Esophagus squamous epithelium (tissue), 5 donors: Measurements from ENCODE around the gene E2F2. TPM values are rescaled to one million over a fixed set of nuclear protein-coding genes. Genes with fewer than 3 reads are reported as not detected.

Source experiments
- DNase-seq: peaks from one replicate; lab custom pipeline; 2025; lab: John Stamatoyannopoulos, UW
- H3K27ac ChIP-seq, 4 donors: fragments of 200-600 bp; sonication (generic); one replicate each; pipeline ENCODE4 v1.5.1; 2016 to 2019; ENCODE audit warnings: mild to moderate bottlenecking in 1 of 4
- H3K27me3 ChIP-seq, 4 donors: fragments of 200-600 bp; sonication (generic); 1 replicate in 3 of 4; 2 replicates in 1 of 4; pipeline versions ENCODE4 v1.5.1 to v1.6.0; 2017 to 2021; ENCODE audit warnings: antibody characterized with exemption in 1 of 4
- H3K36me3 ChIP-seq, 3 donors: fragments of 200-600 bp; sonication (generic); one replicate each; pipeline ENCODE4 v1.5.1; 2016 to 2019
- H3K4me1 ChIP-seq, 3 donors: fragments of 200-600 bp; sonication (generic); one replicate each; pipeline ENCODE4 v1.5.1; 2017 to 2019
- H3K4me3 ChIP-seq, 4 donors: fragments of 200-600 bp; sonication (generic); 1 replicate in 3 of 4; 2 replicates in 1 of 4; pipeline ENCODE4 v1.5.1; 2016 to 2019; ENCODE audit warnings: mild to moderate bottlenecking in 2 of 4, moderate library complexity in 1 of 4
- H3K9me3 ChIP-seq, 3 donors: fragments of 200-600 bp; sonication (generic); one replicate each; pipeline ENCODE4 v1.5.1; 2016 to 2019
- POLR2A ChIP-seq, 4 donors: fragments of 450-650 bp; IDR thresholded peaks; one replicate each; pipeline ENCODE4 v1.6.1; 2017; ENCODE audit warnings: antibody characterized with exemption in 4 of 4, mild to moderate bottlenecking in 4 of 4, moderate library complexity in 3 of 4
- WGBS, 2 donors: methylation state at CpG; one replicate each; pipeline ENCODE4 v1.1.5; 2018; 5-methylcytosine and 5-hydroxymethylcytosine counted together
- intact Hi-C: fragments of 100-400 bp; cut with DNase I; formaldehyde crosslinking; loops from one replicate; pipeline ENCODE4 v1.15.0; 2022
- total RNA-seq, 4 donors: library from RNA; depleted of rRNA; stranded (reverse); fragments of >200 nt; gene quantifications; one replicate each; pipeline ENCODE4 v1.1.0, GENCODE V29; 2016
- TF ChIP-seq, protein P1 (sequence below), 6 experiments: fragments of 450-650 bp in 4 of 6; fragments of 200-600 bp in 2 of 6; sonication (generic) in 2 of 6; IDR thresholded peaks; one replicate each; pipeline ENCODE4 v1.5.1; 2016 to 2019; ENCODE audit warnings: antibody characterized with exemption in 6 of 6, mild to moderate bottlenecking in 4 of 6, moderate library complexity in 4 of 6
- donor health status: DM: yes; HTN: yes; CAD: no.

Gene E2F2
- total RNA-seq, 4 donors from 2014 or later = 10.1 to 16.9 (median 11.8) TPM

DNA sequence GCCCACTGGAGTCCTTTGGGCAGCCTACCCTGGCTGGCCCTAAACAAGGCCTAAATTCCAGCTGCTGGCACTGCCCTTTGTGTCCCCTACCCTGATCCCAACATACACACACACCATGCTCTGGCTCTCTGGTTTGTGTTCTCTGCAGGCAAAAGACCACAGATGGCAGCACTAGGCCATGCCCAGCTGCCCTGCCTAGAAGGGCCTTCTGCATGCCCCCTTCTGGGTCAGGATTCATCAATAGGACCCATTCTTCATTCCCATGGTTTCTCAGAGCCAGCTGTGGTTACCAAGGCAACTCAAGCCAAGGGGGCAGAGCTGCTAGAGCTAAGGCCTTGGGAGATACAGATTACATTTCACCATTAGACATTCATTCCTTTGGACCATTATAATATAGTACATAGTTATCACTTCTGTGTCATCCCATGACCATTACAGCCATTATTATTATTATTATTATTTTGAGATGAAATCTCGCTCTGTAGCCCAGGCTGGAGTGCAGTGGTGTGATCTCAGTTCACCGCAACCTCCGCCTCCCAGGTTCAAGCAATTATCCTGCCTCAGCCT lies 64.5 kb downstream of the E2F2 start:
- H3K9me3 ChIP-seq = no peaks in the 10 kb centered on the region
- DNase-seq = no peak
- no peak for TF ChIP-seq POLR2A (IDR thresholded peaks at IDR 0.05)
- H3K27me3 ChIP-seq = no peaks in the 10 kb centered on the region
- intact Hi-C loops = no loop called here
- no peaks in the 10 kb centered on the region for H3K36me3 ChIP-seq
- WGBS, 2 donors = 92 to 97% methylated on average over 3 of the region's 3 CpGs
- H3K4me3 ChIP-seq = no peak overlapping the region
- H3K27ac ChIP-seq = no peak overlapping the region
- H3K4me1 ChIP-seq = peaks cover 0 to 22% (median 5%) of the 10 kb centered on the region in 3 donors

DNA sequence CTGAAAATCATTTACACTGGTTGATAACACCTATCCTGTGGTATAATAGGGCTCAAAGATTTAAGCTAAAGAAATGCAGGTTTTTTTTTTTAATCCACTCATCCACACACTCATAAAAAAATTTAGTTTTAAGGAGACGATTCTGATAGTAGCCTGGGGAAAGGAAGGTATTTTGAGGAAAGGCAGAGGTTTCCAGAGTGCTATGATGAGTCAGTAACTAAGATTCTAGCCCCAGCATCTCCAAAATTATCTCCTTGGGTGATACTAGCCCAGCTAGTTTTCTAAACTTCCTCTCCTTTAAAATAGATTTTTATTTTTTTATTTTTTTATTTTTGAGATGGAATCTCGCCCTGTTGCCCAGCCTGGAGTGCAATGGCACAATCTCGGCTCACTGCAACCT lies 67.7 kb downstream of the E2F2 start:
- Histone ChIP-seq H3K36me3 (no peaks in the 10 kb centered on the region), H3K4me3 (no peak overlapping the region), H3K9me3 (no peaks in the 10 kb centered on the region), H3K4me1 (no peaks in the 10 kb centered on the region), H3K27ac (no peak overlapping the region), H3K27me3 (no peaks in the 10 kb centered on the region)
- intact Hi-C loops = no loop called here
- TF ChIP-seq, protein P1, sequence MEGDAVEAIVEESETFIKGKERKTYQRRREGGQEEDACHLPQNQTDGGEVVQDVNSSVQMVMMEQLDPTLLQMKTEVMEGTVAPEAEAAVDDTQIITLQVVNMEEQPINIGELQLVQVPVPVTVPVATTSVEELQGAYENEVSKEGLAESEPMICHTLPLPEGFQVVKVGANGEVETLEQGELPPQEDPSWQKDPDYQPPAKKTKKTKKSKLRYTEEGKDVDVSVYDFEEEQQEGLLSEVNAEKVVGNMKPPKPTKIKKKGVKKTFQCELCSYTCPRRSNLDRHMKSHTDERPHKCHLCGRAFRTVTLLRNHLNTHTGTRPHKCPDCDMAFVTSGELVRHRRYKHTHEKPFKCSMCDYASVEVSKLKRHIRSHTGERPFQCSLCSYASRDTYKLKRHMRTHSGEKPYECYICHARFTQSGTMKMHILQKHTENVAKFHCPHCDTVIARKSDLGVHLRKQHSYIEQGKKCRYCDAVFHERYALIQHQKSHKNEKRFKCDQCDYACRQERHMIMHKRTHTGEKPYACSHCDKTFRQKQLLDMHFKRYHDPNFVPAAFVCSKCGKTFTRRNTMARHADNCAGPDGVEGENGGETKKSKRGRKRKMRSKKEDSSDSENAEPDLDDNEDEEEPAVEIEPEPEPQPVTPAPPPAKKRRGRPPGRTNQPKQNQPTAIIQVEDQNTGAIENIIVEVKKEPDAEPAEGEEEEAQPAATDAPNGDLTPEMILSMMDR (IDR thresholded peaks at IDR 0.05) = no peak
- no peak for TF ChIP-seq POLR2A (IDR thresholded peaks at IDR 0.05)
- WGBS, 2 donors = 68 to 74% methylated on average over 3 of the region's 3 CpGs
- no peak for DNase-seq

DNA sequence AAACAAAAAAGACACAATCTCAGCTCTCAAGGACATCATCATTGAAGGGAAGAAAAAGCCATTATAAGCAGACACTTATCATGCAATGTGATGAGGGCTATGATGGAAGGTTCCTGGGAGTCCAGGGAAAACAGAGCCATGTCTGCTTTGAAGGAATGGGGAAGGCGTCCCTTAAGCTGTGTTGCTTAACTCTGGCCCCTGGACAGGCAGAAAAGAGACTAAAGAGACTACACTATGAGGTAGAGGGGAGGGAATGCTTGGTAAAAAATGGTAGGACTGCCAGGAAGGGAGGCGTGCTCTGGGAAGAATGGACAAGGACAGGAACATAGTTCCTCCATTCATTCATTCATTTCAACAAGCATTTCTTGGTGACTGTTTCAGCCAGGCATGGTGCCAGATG lies 68.3 kb downstream of the E2F2 start:
- no peaks in the 10 kb centered on the region for H3K9me3 ChIP-seq
- no peak for TF ChIP-seq POLR2A (IDR thresholded peaks at IDR 0.05)
- TF ChIP-seq, protein P1 (IDR thresholded peaks at IDR 0.05) = no peak
- H3K4me3 ChIP-seq = no peak overlapping the region
- no peaks in the 10 kb centered on the region for H3K4me1 ChIP-seq
- H3K36me3 ChIP-seq = no peaks in the 10 kb centered on the region
- no peak overlapping the region for H3K27ac ChIP-seq
- WGBS, 2 donors = 70 to 86% methylated on average over 2 of the region's 2 CpGs
- no peaks in the 10 kb centered on the region for H3K27me3 ChIP-seq
- intact Hi-C loops = no loop called here
- DNase-seq = no peak

DNA sequence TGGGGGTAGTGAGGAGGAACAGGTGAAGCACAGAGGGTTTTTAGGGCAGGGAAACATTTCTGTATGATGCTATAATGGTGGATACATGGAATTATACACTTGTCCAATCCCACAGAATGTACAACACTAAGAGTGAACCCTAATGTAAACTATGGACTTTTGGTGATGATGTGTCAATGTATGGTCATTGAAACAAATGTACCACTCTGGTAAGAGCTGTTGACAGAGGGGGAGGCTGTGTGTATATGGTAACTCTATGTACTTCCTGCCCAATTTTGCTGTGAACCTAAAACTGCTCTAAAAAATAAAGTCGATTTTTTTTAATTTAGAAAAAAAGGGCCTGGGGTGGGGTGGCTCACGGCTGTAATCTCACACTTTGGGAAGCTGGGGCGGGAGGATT lies 70.0 kb downstream of the E2F2 start:
- Histone ChIP-seq H3K4me1 (peaks cover 0 to 8% (median 0%) of the 10 kb centered on the region in 3 donors), H3K9me3 (no peaks in the 10 kb centered on the region), H3K27ac (no peak overlapping the region), H3K4me3 (no peak overlapping the region), H3K36me3 (peaks cover 0 to under 1% (median 0%) of the 10 kb centered on the region in 3 donors), H3K27me3 (no peaks in the 10 kb centered on the region)
- TF ChIP-seq, protein P1 (IDR thresholded peaks at IDR 0.05) = no peak
- TF ChIP-seq POLR2A (IDR thresholded peaks at IDR 0.05) = no peak
- WGBS, 2 donors = 67 to 77% methylated on average over 2 to 3 of the region's 3 CpGs
- DNase-seq = no peak
- intact Hi-C loops = no loop called here

DNA sequence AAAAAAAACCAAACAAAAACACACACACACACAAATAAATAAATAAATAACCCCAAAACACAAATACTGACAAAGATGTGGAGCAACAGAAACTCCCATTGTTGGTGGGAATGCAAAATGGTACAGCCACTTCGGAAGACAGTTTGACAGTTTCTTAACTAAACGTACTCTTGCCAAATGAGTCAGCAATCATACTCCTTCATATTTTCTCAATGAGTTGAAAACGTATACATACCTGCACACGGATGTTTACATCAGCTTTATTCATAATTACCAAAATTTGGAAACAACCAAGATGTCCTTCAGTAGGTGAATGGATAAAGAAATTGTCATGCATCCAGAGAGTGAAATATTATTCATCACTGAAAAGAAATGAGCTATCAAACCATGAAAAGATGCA lies 70.5 kb downstream of the E2F2 start:
- DNase-seq = no peak
- Histone ChIP-seq H3K9me3 (no peaks in the 10 kb centered on the region), H3K4me1 (peaks cover 0 to 11% (median 0%) of the 10 kb centered on the region in 3 donors), H3K36me3 (peaks cover 0 to 6% (median 0%) of the 10 kb centered on the region in 3 donors), H3K4me3 (no peak overlapping the region), H3K27ac (no peak overlapping the region), H3K27me3 (no peaks in the 10 kb centered on the region)
- 35 to 43% methylated on average over 4 of the region's 4 CpGs for WGBS, 2 donors
- intact Hi-C loops = no loop called here
- TF ChIP-seq POLR2A (IDR thresholded peaks at IDR 0.05) = no peak
- TF ChIP-seq, protein P1 (IDR thresholded peaks at IDR 0.05) = no peak
